ENCODE results near the gene OR4E2. TPM values are rescaled to one million over a fixed set of nuclear protein-coding genes. Genes with fewer than 3 reads are reported as not detected.
"Not testable (repeated sequence)": the region's sequence is repeated elsewhere in the genome, so short reads cannot be mapped to it uniquely, and the experiment has no call there.

OR4E2 gene, protein sequence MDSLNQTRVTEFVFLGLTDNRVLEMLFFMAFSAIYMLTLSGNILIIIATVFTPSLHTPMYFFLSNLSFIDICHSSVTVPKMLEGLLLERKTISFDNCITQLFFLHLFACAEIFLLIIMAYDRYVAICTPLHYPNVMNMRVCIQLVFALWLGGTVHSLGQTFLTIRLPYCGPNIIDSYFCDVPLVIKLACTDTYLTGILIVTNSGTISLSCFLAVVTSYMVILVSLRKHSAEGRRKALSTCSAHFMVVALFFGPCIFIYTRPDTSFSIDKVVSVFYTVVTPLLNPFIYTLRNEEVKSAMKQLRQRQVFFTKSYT
- not detected in 2 replicates for total RNA-seq

DNA sequence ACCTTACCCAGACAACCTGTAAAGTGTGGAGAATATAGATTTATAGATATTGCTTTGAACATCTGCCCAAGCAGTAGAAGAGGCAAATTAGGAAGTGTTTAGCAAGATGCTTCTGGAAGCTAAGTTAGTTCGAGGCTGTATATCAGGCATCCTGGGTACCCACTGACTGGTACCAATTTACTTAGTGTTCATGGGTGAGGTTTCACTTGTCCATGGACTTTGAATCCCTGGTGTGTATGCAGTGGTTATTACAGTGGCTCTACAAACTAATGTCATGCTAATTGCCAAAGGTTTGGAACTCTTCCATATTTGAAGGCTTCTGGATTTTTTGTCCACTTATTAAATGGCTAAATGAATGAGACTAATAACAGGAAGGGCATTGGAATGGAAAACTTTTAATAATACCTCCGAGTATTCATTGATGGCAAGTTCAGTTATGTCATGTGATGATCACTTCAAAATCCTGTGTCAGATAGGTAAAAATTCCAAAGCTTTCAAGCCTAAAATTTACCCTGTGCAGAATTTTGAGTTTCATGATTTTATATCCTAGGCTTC is at the start of gene OR4E2:
Gene OR4E2, plus strand, starts transcription at position 505 of the 555 bp plus-strand sequence. CDS start 11,248 bp downstream, outside the sequence.
- no peak for DNase-seq (ENCODE audit: low read depth)

DNA sequence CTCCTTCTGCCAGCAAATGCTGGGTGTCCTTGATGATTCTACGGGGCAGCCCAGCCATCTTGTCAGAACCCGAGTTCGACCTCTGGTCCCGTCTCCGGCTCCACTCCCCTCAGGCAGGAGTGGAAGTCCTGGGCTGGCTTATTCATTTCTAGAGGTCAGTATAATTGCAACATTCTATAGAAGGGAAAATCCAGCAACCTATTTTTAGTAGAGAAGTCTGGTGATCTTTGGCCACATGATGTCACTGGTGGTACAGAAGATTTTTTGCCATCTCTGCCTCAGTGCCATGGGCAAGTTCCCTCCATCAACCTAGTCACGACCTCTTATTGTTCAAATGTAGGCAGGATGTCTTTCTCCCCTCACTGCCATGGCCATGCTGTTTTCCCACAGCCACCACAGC is 41.3 kb upstream of the OR4E2 start:
- DNase-seq (ENCODE audit: low read depth) = no peak

DNA sequence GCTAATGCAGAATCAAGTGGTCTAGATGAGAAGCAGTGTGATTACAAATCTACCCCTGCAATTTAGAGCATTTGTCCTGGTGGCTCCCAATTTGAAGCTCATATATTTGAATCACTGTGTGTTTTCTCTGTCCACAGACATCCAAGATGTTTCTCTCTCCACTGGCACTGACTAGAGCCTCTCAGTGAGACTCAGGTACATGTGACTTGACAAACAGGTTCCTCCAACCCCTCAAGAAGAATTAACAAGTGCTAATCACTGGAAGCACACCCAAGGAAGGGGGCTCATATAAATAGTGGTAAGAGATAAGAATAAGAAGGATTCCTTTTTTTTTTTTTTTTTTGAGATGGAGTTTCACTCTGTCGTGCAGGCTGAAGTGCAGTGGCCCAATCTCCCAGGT is 39.4 kb upstream of the OR4E2 start:
- DNase-seq (ENCODE audit: low read depth) = no peak

DNA sequence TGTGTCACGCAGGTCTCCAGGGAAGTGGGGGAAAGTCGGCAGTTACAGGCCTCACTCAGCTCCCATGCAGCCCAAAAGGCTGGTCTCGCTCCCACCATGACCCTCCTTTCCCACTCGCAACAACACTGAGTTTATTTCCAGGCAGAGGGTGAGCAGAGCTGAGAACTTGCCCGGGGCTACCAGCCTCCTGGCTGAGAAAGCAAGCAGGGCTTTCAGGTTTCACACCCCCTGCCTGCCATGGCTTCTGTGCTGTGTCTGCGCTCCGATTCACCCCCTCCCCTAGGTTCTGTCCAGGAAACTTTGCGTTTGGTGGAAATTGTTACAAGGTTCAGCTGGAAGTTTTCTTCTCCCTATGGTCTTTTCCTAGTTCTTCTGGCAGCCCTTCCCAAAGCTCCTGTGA is 36.0 kb upstream of the OR4E2 start:
- DNase-seq (ENCODE audit: low read depth) = no peak

DNA sequence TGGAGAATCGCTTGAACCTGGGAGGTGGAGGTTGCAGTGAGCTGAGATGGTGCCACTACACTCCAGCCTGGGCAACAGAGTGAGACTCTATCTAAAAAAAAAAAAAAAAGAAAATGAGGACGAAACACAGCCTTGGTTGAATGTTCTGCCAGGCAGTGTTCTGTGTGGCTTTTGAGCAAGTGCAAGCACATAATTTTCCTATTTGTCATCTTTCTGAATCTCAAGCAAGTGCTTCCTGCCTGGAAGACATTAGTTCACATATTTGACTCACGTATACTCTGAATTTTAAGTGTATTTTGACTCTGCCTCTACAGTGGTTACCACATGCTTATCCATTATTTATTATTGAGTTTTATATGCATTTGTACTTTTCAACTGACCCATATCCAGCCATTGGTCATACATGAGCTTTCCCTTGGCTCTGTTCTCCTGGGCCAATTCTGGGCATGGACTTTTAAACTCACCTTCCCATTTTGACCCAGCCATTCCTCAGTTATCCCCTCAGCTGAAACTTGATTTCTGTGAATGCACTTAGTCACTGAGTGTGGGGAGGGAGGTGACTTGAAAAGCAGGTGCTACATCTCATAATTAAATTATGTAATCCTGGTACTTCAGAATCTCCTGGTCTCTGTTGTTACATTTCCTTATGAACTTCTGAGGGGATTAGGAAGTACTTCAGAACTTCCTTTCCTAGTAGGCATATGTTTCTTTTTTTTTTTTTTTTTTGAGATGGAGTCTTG is 27.0 kb upstream of the OR4E2 start:
- peak; percentile 87 for DNase-seq (ENCODE audit: low read depth)

DNA sequence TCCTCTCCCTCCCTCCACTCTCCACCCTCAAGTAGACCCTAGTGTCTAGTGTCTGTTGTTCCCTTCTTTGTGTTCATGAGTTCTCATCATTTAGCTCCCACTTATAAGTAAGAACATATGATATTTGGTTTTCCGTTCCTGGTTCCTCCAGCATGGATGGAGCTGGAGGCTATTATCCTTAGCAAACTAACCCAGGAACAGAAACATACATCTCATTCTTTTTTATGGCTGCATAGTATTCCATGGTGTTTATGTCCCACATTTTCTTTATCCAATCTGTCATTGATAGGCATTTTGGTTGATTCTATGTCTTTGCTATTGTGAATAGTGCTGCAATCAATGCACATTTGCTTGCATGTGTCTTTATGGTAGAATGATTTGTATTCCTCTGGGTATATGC is 23.1 kb upstream of the OR4E2 start:
- DNase-seq (ENCODE audit: low read depth) = not testable (repeated sequence)

DNA sequence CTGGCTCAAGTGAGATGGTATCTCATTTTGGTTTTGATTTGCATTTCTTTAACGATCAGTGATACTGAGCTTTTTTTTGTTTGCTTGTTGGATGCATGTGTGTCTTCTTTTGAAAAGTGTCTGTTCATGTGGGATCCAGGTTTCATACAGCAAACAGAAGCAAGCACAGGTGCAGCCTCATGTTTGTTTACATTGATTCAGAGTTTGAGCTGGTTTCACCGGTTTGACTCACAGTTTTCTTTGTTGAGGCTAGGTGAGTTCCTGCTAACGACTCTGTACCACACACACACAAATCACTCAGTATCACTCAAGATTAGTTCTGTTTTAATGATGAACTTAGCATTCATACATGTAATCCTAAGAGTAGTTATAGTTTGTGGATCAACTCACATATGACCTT is 22.6 kb upstream of the OR4E2 start:
- DNase-seq (ENCODE audit: low read depth) = peak; percentile 6

DNA sequence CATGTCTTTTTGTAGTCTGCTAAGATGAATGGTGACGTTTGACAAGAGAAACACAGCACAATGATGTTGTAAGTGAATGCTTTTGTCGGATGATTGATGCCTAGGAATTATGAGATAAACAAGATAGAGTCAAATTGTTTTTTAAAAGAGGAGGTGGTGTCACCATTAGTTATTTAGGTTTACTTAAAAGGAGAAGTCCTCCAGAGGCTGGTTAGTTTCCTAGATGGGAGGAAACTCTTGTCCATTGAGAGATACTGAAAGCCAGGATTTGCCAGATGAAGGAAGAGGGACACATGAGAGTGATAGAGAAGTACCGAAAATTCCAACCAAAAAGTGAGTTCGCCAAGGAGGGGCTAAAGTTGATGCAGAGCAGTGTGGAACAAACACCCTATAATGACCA is 18.8 kb upstream of the OR4E2 start, which contains the start of gene OR10G2:
Gene OR10G2, minus strand, starts transcription at position 101 of the 400 bp plus-strand sequence. Its CDS starts 98 bp downstream, at position 3.
- DNase-seq (ENCODE audit: low read depth) = no peak

DNA sequence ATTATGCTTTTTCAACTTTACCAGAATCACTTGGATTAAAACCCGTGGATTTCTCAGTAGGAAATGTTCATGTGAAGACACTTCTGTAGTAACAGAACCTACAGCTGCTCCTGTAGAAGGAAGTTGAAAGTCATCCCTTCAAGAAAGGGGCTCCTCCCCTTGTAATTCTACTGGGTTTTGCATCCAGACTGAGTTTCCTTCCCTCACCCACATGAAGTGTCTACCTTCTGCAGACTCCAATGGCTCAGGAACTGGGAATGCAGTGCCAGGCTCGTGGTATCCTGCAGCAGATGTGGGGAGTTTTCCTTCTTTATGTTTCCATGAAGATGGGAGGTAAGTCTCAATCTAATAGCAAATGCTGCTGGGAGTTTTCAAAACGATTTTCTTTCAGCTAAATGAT is 11.0 kb upstream of the OR4E2 start:
- no peak for DNase-seq (ENCODE audit: low read depth)

DNA sequence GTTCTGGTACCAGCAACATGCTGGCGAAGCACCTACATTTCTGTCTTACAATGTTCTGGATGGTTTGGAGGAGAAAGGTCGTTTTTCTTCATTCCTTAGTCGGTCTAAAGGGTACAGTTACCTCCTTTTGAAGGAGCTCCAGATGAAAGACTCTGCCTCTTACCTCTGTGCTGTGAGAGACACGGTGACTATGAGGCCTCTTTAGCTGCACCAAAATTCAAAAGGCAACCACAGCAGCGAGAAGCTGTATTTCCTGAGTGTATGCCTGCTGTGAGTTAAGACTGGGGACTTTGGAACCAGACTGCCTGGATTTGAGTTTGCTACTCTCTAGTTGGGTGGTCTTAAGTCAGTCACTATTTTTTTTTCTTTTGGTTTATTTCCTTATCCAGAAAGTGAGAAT is 10.2 kb upstream of the OR4E2 start:
- no peak for DNase-seq (ENCODE audit: low read depth)

DNA sequence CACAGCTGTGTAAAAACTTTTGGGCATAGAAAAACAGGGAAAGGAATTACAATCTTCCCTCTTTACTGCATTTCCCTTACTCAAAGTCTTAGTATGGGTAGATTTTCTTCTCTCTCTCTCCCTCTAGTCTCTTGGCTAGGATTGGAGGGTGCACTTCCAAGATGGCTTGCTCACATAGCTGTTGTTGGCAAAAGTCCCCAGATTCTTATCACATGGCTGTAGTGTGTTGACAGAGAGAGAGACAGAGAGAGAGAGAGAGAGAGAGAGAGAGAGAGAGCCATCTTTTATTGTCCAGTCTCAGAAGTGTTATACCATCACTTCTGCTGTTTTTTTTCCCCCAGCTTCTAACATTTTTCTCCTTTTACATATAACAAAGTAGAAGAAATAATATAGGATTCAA is 6.3 kb upstream of the OR4E2 start:
- DNase-seq (ENCODE audit: low read depth) = no peak

DNA sequence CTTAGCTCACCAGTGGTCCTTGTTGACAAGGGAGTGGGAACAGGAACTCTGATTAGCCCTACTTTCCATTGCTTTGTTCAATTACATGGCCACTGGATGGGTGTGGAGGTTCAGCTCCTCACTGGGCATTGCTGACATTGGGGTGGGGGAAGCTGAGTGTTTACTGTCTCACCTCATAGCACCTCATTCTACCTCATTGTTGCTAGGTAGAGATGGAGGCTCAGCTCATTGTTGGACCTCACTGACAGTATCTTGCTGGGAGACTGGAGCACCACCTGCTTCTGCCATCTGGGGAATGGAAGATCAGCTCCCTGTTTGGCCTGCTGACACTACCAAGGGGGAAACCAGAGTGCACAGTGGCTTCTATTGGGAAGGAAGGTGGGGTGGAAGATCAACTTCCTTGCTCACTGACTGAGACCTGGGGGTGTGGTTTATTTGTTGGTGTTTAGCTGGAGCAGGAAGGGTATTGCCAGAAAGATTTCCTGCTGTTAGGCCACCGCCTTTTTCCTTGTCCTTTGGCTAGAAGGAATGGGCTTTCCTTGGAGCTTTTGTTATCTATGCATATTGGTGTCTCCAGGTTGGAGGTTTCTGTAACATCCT is 1.3 kb upstream of the OR4E2 start:
- no peak for DNase-seq (ENCODE audit: low read depth)

DNA sequence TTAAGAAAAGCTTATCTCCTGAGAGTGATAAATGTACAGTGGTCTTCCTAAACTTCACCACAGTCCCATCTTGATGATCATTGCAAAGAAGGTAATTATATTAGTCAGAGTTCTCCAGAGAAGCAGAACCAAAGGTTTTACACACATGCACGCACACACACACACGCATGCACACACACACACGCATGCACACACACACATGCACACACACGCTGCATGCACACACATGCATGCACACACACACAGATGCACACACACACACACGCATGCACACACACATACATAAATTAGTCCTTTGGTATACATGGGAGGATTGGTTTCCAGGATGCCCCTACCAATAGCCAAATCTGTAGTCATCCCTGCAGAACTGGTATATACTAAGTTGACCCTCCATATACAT is 580 bp downstream of the OR4E2 start:
- DNase-seq (ENCODE audit: low read depth) = no peak

DNA sequence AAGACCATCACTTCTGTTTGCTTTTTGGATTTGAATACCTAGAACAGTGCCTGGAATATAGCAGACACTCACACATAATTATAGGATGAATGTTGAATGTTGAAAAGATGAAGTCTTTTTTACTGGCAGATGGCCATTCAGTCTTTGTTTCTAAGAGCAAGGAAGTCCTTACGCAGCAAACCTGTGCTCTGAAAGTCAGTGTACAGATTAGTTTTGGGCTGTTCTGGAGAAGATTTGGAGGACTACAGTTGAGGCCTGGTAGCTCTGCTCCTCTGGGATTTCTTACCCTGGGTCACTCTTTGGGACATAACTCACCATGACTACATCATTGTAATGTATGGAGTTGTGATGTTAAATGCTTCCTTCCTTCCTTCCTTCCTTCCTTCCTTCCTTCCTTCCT is 3.3 kb downstream of the OR4E2 start:
- no peak for DNase-seq (ENCODE audit: low read depth)

DNA sequence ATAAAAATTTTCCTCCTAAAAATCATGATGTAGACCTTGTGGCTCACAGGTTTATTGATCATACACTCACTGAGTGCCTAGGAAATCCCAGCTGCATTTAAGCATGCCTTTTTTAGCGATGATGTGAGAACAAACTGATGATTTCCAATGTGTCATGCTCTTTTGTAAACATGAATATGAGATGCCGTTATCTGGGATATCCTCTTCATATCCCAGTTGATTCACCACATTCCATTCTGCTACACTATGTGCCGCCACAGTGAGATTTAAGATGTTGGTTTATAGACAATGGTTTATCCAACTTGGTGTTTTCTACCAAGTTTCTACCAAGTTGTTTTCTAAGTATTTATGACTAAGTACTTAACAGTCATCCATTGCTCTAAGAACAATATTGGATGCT is 14.7 kb downstream of the OR4E2 start:
- peak; percentile 6 for DNase-seq (ENCODE audit: low read depth)

DNA sequence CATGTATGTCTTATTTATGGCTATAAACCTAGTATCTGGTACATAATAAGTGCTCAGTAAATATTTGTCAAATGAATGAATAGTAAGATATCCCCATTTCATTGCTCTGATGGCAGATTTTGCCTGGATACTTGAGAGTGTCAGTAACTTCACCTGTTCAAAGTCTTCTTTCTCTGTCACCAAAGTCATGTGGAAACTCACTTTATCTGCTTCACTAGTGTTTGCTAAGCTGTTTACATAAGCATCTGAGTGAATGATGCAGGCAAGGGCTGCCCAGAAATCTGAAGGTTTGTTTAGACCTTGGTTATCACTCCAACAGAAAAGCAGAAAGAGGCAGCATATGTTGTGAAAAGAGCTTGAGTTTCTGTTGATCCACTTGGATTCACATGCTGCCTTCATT is 15.6 kb downstream of the OR4E2 start:
- no peak for DNase-seq (ENCODE audit: low read depth)

DNA sequence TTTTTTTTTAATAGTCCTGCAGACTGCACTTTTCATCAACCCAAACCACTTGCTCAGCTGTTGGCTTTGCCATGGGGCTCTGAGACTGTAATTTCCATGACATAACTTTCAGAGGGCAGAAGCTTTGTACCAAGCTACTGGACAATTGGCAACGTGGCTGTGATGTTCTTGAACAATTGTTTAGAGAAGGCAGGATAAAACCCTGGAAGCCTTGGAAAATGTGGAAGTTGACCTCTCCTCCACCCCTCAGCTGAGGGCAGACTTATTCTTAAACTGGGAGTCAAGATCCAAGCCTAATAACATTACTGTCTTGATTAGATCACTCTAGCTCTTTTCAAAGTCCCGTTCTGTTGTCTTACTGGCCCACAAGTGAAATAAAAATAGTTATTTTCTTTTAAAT is 17.7 kb downstream of the OR4E2 start:
- DNase-seq (ENCODE audit: low read depth) = no peak

DNA sequence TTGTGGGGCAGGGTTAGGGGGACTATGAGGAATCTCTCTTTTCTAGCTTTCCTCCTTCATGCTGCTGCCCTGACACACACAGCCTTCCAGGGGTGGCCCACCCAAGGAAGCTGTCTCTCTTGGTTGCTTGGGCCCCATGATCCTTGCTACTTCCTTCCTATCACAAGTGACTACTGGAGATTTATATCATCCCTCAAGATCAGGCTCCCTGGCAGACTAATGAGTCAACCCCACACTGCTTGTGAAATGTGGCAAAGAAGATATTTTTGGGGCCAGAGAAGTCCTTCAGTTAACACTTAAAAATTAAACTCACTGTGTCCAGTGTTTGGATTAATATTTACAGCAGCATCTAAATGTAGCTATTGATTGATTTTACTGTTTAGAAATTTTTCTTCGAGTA is 18.5 kb downstream of the OR4E2 start:
- no peak for DNase-seq (ENCODE audit: low read depth)

DNA sequence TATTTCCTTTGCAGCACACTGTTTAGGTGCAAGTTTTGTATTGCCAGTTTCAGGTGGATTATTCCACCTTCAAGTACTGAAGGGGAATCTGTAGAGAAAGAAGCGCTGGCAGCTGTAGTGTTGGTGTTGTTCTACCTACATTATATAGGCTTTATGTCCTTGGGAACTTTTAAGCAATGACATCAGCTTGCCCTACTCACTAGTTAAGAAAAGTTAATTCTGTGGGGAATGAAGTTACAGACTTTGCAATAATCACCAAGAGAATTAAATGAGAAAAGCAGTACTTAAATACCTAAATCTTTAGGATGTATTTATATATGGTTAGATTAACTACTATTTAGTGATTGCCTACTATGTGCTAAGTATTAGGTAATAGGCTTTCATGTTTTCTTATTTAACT is 20.1 kb downstream of the OR4E2 start, which contains the start of gene OR4E1:
Gene OR4E1, minus strand, starts transcription at position 101 of the 400 bp plus-strand sequence. CDS start 2,883 bp downstream, outside the sequence.
- no peak for DNase-seq (ENCODE audit: low read depth)

DNA sequence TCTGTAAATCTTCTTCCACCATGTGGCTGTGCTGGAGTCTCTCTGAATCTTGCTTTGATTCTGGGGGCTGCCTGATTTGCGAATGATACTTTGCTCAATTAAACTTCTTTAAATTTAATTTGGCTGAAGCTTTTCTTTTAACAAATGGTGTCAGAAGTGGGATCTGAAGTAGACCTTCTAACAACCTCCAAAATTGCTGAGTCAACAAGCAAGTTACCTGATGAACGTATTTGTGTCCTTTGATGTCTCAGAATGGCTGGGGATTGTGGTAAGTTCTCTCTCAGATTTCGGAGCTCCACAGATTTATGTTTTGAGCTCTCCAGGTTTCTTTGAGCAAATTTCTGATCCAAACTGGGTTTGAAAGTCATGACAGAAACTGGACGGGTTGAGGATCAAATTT is 21.9 kb downstream of the OR4E2 start:
- DNase-seq (ENCODE audit: low read depth) = no peak

DNA sequence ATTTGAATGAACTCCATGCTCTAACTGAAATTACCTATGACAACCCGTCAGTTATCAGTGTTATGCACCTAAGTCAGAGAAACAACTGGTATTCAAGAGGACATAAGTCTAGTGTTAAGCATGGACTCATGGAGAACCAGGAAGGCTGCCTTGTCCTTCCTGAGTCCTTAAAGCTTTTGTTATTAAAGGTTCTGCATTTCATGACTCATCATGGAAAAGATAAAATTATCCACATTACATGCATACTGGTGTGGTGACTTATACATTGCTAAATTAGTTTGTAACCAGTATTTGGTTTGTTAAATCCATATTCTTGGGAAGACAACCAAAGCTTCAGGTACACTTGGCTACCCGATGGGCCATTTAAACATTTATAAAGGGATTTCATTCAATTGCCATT is 26.4 kb downstream of the OR4E2 start:
- no peak for DNase-seq (ENCODE audit: low read depth)

DNA sequence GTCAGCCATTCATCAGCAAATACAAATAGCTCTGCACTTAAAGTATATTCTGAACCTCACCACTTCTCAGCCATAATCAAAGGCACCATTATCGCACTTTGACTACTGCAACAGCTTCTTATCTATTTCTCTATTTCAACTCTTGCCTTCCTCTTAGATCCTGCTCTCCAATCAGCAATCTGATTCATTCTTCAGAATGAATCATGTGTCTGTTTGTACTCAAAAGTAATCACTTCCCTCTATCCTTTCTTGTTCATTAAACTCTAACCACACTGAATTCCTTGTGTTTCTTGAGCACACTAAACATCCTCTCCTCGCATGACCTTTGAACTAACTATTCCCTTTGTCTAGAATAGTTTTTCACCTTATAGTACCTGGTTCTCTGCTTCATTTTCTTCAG is 32.8 kb downstream of the OR4E2 start:
- DNase-seq (ENCODE audit: low read depth) = no peak

DNA sequence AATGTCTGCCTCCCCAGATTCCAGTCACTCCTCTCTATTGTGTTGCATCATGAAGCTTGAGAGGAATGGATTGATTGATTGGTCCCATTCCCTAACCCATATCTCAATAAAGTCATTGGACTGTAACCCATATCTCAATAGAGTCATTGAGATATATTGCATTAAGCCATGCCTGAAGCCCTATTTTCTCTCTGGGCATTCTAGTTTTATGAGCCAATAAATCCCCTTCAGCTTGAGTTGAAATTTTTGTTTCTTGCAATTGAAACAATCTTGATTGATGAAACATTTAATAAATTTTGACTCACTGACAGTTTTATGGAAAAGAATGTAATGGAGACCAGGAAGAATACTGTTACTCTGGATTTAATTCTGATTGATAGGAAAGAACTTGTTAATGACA is 40.8 kb downstream of the OR4E2 start:
- DNase-seq (ENCODE audit: low read depth) = peak; percentile 28
